ENCODE results near the gene AMPD1. TPM values are rescaled to one million over a fixed set of nuclear protein-coding genes. Genes with fewer than 3 reads are reported as not detected.

Gene AMPD1
- 0.10 TPM in 1 of 2 replicates, not detected in the other for total RNA-seq (2014; rRNA removed; shearing (Covaris generic))

GRCh38 chr1:114695430-114696058, at the start of gene AMPD1:
TSS of gene AMPD1 (minus strand) at chr1:114695546. CDS start at chr1:114695471, 75 bp downstream.
- H3K36me3 ChIP-seq (replicated peaks; ENCODE audit: control insufficient read depth, insufficient read depth, low read length) = no peaks in the 10 kb centered on the region
- no peak within 1 kb of the TSS for H3K4me3 ChIP-seq (ENCODE audit: insufficient read depth, low read depth, low read length)
- no peak for DNase-seq
- no peaks in the 10 kb centered on the region; the same call in 1 of the 2 replicates for H3K27me3 ChIP-seq (ENCODE audit: control insufficient read depth, insufficient read depth, low read length)

GRCh38 chr1:114741963-114742746, 46.8 kb upstream of the AMPD1 start:
- no peak for DNase-seq
- peaks cover 9% of the 10 kb centered on the region for H3K36me3 ChIP-seq (replicated peaks; ENCODE audit: control insufficient read depth, insufficient read depth, low read length)

GRCh38 chr1:114740331-114740730, 45.0 kb upstream of the AMPD1 start:
- Histone ChIP-seq H3K36me3 (replicated peaks; ENCODE audit: control insufficient read depth, insufficient read depth, low read length) (peaks cover 26% of the 10 kb centered on the region), H3K4me3 (ENCODE audit: insufficient read depth, low read depth, low read length) (no peak overlapping the region), H3K27me3 (ENCODE audit: control insufficient read depth, insufficient read depth, low read length) (no peaks in the 10 kb centered on the region)
- DNase-seq = no peak

More at GRCh38 chr1:114741963-114742746, 46.8 kb upstream of the AMPD1 start:
- Histone ChIP-seq H3K27me3 (ENCODE audit: control insufficient read depth, insufficient read depth, low read length) (no peaks in the 10 kb centered on the region), H3K4me3 (ENCODE audit: insufficient read depth, low read depth, low read length) (no peak overlapping the region)

GRCh38 chr1:114737314-114737849, 42.0 kb upstream of the AMPD1 start:
- no peak for DNase-seq
- peaks cover 42% of the 10 kb centered on the region for H3K36me3 ChIP-seq (replicated peaks; ENCODE audit: control insufficient read depth, insufficient read depth, low read length)
- no peak overlapping the region for H3K4me3 ChIP-seq (ENCODE audit: insufficient read depth, low read depth, low read length)
- no peaks in the 10 kb centered on the region for H3K27me3 ChIP-seq (ENCODE audit: control insufficient read depth, insufficient read depth, low read length)

GRCh38 chr1:114735479-114735878, 40.1 kb upstream of the AMPD1 start:
- Histone ChIP-seq H3K27me3 (ENCODE audit: control insufficient read depth, insufficient read depth, low read length) (no peaks in the 10 kb centered on the region), H3K4me3 (ENCODE audit: insufficient read depth, low read depth, low read length) (no peak overlapping the region), H3K36me3 (replicated peaks; ENCODE audit: control insufficient read depth, insufficient read depth, low read length) (peaks cover 51% of the 10 kb centered on the region)
- no peak for DNase-seq

- no peak for DNase-seq
- no peak overlapping the region for H3K4me3 ChIP-seq (ENCODE audit: insufficient read depth, low read depth, low read length)
- peaks cover 48% of the 10 kb centered on the region for H3K36me3 ChIP-seq (replicated peaks; ENCODE audit: control insufficient read depth, insufficient read depth, low read length)
Measured at GRCh38 chr1:114729782-114730181, 34.4 kb upstream of the AMPD1 start.

GRCh38 chr1:114728553-114728952, 33.2 kb upstream of the AMPD1 start:
- H3K36me3 ChIP-seq (replicated peaks; ENCODE audit: control insufficient read depth, insufficient read depth, low read length) = peaks cover 51% of the 10 kb centered on the region
- DNase-seq = no peak
- no peaks in the 10 kb centered on the region for H3K27me3 ChIP-seq (ENCODE audit: control insufficient read depth, insufficient read depth, low read length)
- H3K4me3 ChIP-seq (ENCODE audit: insufficient read depth, low read depth, low read length) = no peak overlapping the region

More at GRCh38 chr1:114729782-114730181, 34.4 kb upstream of the AMPD1 start:
- H3K27me3 ChIP-seq (ENCODE audit: control insufficient read depth, insufficient read depth, low read length) = no peaks in the 10 kb centered on the region

- Histone ChIP-seq H3K36me3 (replicated peaks; ENCODE audit: control insufficient read depth, insufficient read depth, low read length) (peaks cover 54% of the 10 kb centered on the region), H3K4me3 (ENCODE audit: insufficient read depth, low read depth, low read length) (no peak overlapping the region), H3K27me3 (ENCODE audit: control insufficient read depth, insufficient read depth, low read length) (no peaks in the 10 kb centered on the region)
- no peak for DNase-seq
Measured at GRCh38 chr1:114725230-114725629, 29.9 kb upstream of the AMPD1 start.

GRCh38 chr1:114723915-114724314, 28.6 kb upstream of the AMPD1 start:
- peaks cover 58% of the 10 kb centered on the region for H3K36me3 ChIP-seq (replicated peaks; ENCODE audit: control insufficient read depth, insufficient read depth, low read length)

GRCh38 chr1:114723457-114723856, 28.1 kb upstream of the AMPD1 start:
- Histone ChIP-seq H3K4me3 (ENCODE audit: insufficient read depth, low read depth, low read length) (no peak overlapping the region), H3K27me3 (ENCODE audit: control insufficient read depth, insufficient read depth, low read length) (no peaks in the 10 kb centered on the region), H3K36me3 (replicated peaks; ENCODE audit: control insufficient read depth, insufficient read depth, low read length) (peaks cover 60% of the 10 kb centered on the region)
- DNase-seq = no peak

More at GRCh38 chr1:114723915-114724314, 28.6 kb upstream of the AMPD1 start:
- Histone ChIP-seq H3K27me3 (ENCODE audit: control insufficient read depth, insufficient read depth, low read length) (no peaks in the 10 kb centered on the region), H3K4me3 (ENCODE audit: insufficient read depth, low read depth, low read length) (no peak overlapping the region)
- no peak for DNase-seq

- Histone ChIP-seq H3K27me3 (ENCODE audit: control insufficient read depth, insufficient read depth, low read length) (no peaks in the 10 kb centered on the region), H3K36me3 (replicated peaks; ENCODE audit: control insufficient read depth, insufficient read depth, low read length) (peaks cover 55% of the 10 kb centered on the region), H3K4me3 (ENCODE audit: insufficient read depth, low read depth, low read length) (no peak overlapping the region)
- DNase-seq = no peak
Measured at GRCh38 chr1:114720492-114720891, 25.1 kb upstream of the AMPD1 start.

- Histone ChIP-seq H3K36me3 (replicated peaks; ENCODE audit: control insufficient read depth, insufficient read depth, low read length) (peaks cover 48% of the 10 kb centered on the region), H3K4me3 (ENCODE audit: insufficient read depth, low read depth, low read length) (no peak overlapping the region), H3K27me3 (ENCODE audit: control insufficient read depth, insufficient read depth, low read length) (no peaks in the 10 kb centered on the region)
- DNase-seq = no peak
Measured at GRCh38 chr1:114719424-114719787, 24.1 kb upstream of the AMPD1 start.

- no peaks in the 10 kb centered on the region for H3K27me3 ChIP-seq (ENCODE audit: control insufficient read depth, insufficient read depth, low read length)
- peaks cover 44% of the 10 kb centered on the region for H3K36me3 ChIP-seq (replicated peaks; ENCODE audit: control insufficient read depth, insufficient read depth, low read length)
- DNase-seq = no peak
- no peak overlapping the region for H3K4me3 ChIP-seq (ENCODE audit: insufficient read depth, low read depth, low read length)
Measured at GRCh38 chr1:114718661-114719423, 23.5 kb upstream of the AMPD1 start.

Measured in H7 (cell line).